Colonic mucosa (tissue), 4 donors: Measurements from ENCODE around the gene UBE2D2. TPM values are rescaled to one million over a fixed set of nuclear protein-coding genes. Genes with fewer than 3 reads are reported as not detected.
"Not testable (repeated sequence)": the region's sequence is repeated elsewhere in the genome, so short reads cannot be mapped to it uniquely, and the experiment has no call there.

Source experiments
- DNase-seq: peaks from one replicate; pipeline ENCODE4 v3.0.0-alpha.2; 2020
- H3K27ac ChIP-seq: fragments of 200-600 bp; one replicate; pipeline ENCODE4 v1.8.0; 2021
- H3K27me3 ChIP-seq: fragments of 200-600 bp; one replicate; pipeline ENCODE4 v1.8.0; 2021
- H3K36me3 ChIP-seq: fragments of 200-600 bp; one replicate; pipeline ENCODE4 v1.8.0; 2021
- H3K4me1 ChIP-seq: fragments of 200-600 bp; one replicate; pipeline ENCODE4 v1.8.0; 2021; ENCODE audit warnings: mild to moderate bottlenecking
- H3K4me3 ChIP-seq: fragments of 200-600 bp; one replicate; pipeline ENCODE4 v1.8.0; 2021
- H3K9ac ChIP-seq, 2 donors: one replicate each; pipeline ENCODE4 v1.7.0; 2013; ENCODE audit warnings: control low read depth in 2 of 2, low read depth in 2 of 2, low read length in 2 of 2
- H3K9me3 ChIP-seq: fragments of 200-600 bp; one replicate; pipeline ENCODE4 v1.8.0; 2021
- CTCF ChIP-seq: fragments of 200-600 bp; IDR thresholded peaks from one replicate; pipeline ENCODE4 v1.8.0; 2022; ENCODE audit warnings: antibody characterized with exemption, mild to moderate bottlenecking
- intact Hi-C: fragments of 100-400 bp; cut with DNase I; formaldehyde crosslinking; loops from one replicate; pipeline ENCODE4 v1.14.1; 2022
- total RNA-seq, 2 donors: library from RNA; stranded (reverse); fragmentation: NEBNext Ultra II Directional in 1 of 2; extraction: Animal tissue kit (Norgen Biotek cat#: 25700) in 1 of 2; gene quantifications; one replicate each; pipeline ENCODE4 v1.2.1, GENCODE V29; 2021
- donor health status: healthy.
- donor health status: DM: no; HTN: no; CAD: no.
- donor health status: DM: no; HTN: no; CAD: no.

The UBE2D2 gene
- total RNA-seq, 2 donors from 2014 or later: 146 to 155 TPM

- Histone ChIP-seq H3K36me3 (peaks cover 2% of the 10 kb centered on the region), H3K4me1 (peaks cover 8% of the 10 kb centered on the region), H3K27ac (no peak overlapping the region), H3K4me3 (no peak overlapping the region), H3K27me3 (no peaks in the 10 kb centered on the region), H3K9me3 (no peaks in the 10 kb centered on the region), H3K9ac (no peak overlapping the region)
- DNase-seq: no peak
- intact Hi-C loops: no loop called here
- TF ChIP-seq CTCF: no peak
Measured at GRCh38 chr5:139605887-139606286, 44.7 kb downstream of the UBE2D2 start.

- H3K9ac ChIP-seq: no peak overlapping the region
- no peak for TF ChIP-seq CTCF
- no peaks in the 10 kb centered on the region for H3K27me3 ChIP-seq
- intact Hi-C loops: no loop called here
- H3K4me3 ChIP-seq: no peak overlapping the region
- H3K36me3 ChIP-seq: no peaks in the 10 kb centered on the region
- peaks cover under 1% of the 10 kb centered on the region for H3K4me1 ChIP-seq
- H3K9me3 ChIP-seq: no peaks in the 10 kb centered on the region
- H3K27ac ChIP-seq: no peak overlapping the region
- no peak for DNase-seq
Measured at GRCh38 chr5:139611703-139612584, 50.8 kb downstream of the UBE2D2 start.

- no peaks in the 10 kb centered on the region for H3K4me1 ChIP-seq
- TF ChIP-seq CTCF: no peak
- H3K27me3 ChIP-seq: no peaks in the 10 kb centered on the region
- H3K27ac ChIP-seq: no peak overlapping the region
- H3K36me3 ChIP-seq: peaks cover 5% of the 10 kb centered on the region
- intact Hi-C loops: no loop called here
- H3K9me3 ChIP-seq: no peaks in the 10 kb centered on the region
- no peak overlapping the region for H3K9ac ChIP-seq
- no peak for DNase-seq
- no peak overlapping the region for H3K4me3 ChIP-seq
Measured at GRCh38 chr5:139619861-139620260, 58.7 kb downstream of the UBE2D2 start.

- H3K9me3 ChIP-seq, H3K4me3 ChIP-seq, H3K36me3 ChIP-seq, DNase-seq, H3K27ac ChIP-seq, intact Hi-C loops, H3K4me1 ChIP-seq, H3K27me3 ChIP-seq, H3K9ac ChIP-seq: not testable (repeated sequence)
Measured at GRCh38 chr5:139625398-139625797, 64.3 kb downstream of the UBE2D2 start.

GRCh38 chr5:139630855-139631254, 69.7 kb downstream of the UBE2D2 start:
- H3K27ac ChIP-seq: no peak overlapping the region
- no peak for DNase-seq
- no peaks in the 10 kb centered on the region for H3K36me3 ChIP-seq
- peaks cover 2% of the 10 kb centered on the region for H3K4me1 ChIP-seq
- intact Hi-C loops: no loop called here
- H3K9ac ChIP-seq: no peak overlapping the region
- no peak overlapping the region for H3K4me3 ChIP-seq
- TF ChIP-seq CTCF: no peak
- no peaks in the 10 kb centered on the region for H3K27me3 ChIP-seq
- no peaks in the 10 kb centered on the region for H3K9me3 ChIP-seq

GRCh38 chr5:139631520-139632165, 70.5 kb downstream of the UBE2D2 start:
- Histone ChIP-seq H3K9ac (no peak overlapping the region), H3K27ac (no peak overlapping the region), H3K4me3 (no peak overlapping the region), H3K27me3 (no peaks in the 10 kb centered on the region), H3K9me3 (no peaks in the 10 kb centered on the region), H3K4me1 (peaks cover 4% of the 10 kb centered on the region), H3K36me3 (no peaks in the 10 kb centered on the region)
- intact Hi-C loops: no loop called here
- no peak for DNase-seq
- no peak for TF ChIP-seq CTCF
